GM18502 (cell line): ENCODE measurements around the gene NPNT.

Experiments
- ATAC-seq: cut with Tn5 transposase; IDR thresholded peaks from one replicate; pipeline ENCODE4 v1.9.1; 2021; ENCODE audit warnings: mild to moderate bottlenecking; ENCODE audit not compliant: unreplicated experiment, poor library complexity

The NPNT gene

GRCh38 chr4:105966051-105966450 is 70.8 kb downstream of the NPNT start:
- no peak for ATAC-seq

- ATAC-seq = no peak
These were observed 71.9 kb downstream of the NPNT start for GRCh38 chr4:105967058-105967658.

- no peak for ATAC-seq
These were observed 74.3 kb downstream of the NPNT start for GRCh38 chr4:105969575-105969974.

GRCh38 chr4:105970371-105970770 is 75.1 kb downstream of the NPNT start:
- no peak for ATAC-seq

- ATAC-seq = no peak
These were observed 75.8 kb downstream of the NPNT start for GRCh38 chr4:105971036-105971435.

GRCh38 chr4:105972946-105973621 is 77.8 kb downstream of the NPNT start:
- no peak for ATAC-seq

- ATAC-seq = no peak
These were observed 81.6 kb downstream of the NPNT start for GRCh38 chr4:105976915-105977314.

- ATAC-seq = no peak
These were observed 83.5 kb downstream of the NPNT start for GRCh38 chr4:105978684-105979296.

GRCh38 chr4:105979506-105979905 is 84.2 kb downstream of the NPNT start:
- no peak for ATAC-seq

- ATAC-seq = no peak
These were observed 93.4 kb downstream of the NPNT start for GRCh38 chr4:105988671-105989070.

GRCh38 chr4:105989485-105990242 is 94.4 kb downstream of the NPNT start:
- ATAC-seq = no peak

GRCh38 chr4:105990933-105991332 is 95.7 kb downstream of the NPNT start:
- no peak for ATAC-seq

- ATAC-seq = no peak
These were observed 96.5 kb downstream of the NPNT start for GRCh38 chr4:105991726-105992125.

- no peak for ATAC-seq
These were observed 97.5 kb downstream of the NPNT start for GRCh38 chr4:105992641-105993305.

- ATAC-seq = no peak
These were observed 98.8 kb downstream of the NPNT start for GRCh38 chr4:105994061-105994460.

GRCh38 chr4:105994841-105995501 is 99.7 kb downstream of the NPNT start:
- ATAC-seq = no peak

GRCh38 chr4:105996845-105997244 is 101.6 kb downstream of the NPNT start:
- ATAC-seq = no peak

- ATAC-seq = no peak
These were observed 103.1 kb downstream of the NPNT start for GRCh38 chr4:105998171-105999063.

GRCh38 chr4:106002994-106003393 is 107.7 kb downstream of the NPNT start:
- no peak for ATAC-seq
